ENCODE measurements around the gene MLXIP. TPM values are rescaled to one million over a fixed set of nuclear protein-coding genes. Genes with fewer than 3 reads are reported as not detected.
"Not testable (repeated sequence)": the region's sequence is repeated elsewhere in the genome, so short reads cannot be mapped to it uniquely, and the experiment has no call there.

MLXIP gene
- polyA plus RNA-seq, 1 experiment: 4.8 TPM

DNA sequence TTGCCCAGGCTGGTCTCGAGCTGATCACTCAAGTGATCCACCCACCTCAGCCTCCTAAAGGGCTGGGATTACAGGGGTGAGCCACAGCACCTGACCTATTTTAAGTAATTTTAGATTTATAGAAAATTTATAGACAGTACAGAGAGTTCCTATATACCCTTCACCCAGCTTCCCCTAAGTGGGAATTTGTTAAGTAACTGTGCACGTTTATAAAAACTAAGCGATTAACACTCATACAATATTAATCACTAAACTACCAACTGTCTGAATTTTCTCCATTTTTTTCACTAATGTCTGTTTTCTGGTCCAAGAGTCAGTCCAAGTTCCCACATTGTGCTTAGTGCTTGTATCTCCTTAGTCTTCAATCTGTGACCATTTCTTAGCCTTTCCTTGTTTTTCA is 89.9 kb downstream of the MLXIP start:
- DNase-seq (ENCODE audit: low read depth): no peak
- no peaks in the 10 kb centered on the region for H3K36me3 ChIP-seq (ENCODE audit: control insufficient read depth, insufficient read depth, low read length)
- TF ChIP-seq, protein P1, sequence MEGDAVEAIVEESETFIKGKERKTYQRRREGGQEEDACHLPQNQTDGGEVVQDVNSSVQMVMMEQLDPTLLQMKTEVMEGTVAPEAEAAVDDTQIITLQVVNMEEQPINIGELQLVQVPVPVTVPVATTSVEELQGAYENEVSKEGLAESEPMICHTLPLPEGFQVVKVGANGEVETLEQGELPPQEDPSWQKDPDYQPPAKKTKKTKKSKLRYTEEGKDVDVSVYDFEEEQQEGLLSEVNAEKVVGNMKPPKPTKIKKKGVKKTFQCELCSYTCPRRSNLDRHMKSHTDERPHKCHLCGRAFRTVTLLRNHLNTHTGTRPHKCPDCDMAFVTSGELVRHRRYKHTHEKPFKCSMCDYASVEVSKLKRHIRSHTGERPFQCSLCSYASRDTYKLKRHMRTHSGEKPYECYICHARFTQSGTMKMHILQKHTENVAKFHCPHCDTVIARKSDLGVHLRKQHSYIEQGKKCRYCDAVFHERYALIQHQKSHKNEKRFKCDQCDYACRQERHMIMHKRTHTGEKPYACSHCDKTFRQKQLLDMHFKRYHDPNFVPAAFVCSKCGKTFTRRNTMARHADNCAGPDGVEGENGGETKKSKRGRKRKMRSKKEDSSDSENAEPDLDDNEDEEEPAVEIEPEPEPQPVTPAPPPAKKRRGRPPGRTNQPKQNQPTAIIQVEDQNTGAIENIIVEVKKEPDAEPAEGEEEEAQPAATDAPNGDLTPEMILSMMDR (IDR thresholded peaks at IDR 0.05; ENCODE audit: insufficient read depth, low read depth, low read length): no peak
- H3K4me3 ChIP-seq (ENCODE audit: low read depth, low read length): no peak overlapping the region
- CTCF ChIA-PET: no interaction called here
- H3K27me3 ChIP-seq (ENCODE audit: control insufficient read depth, insufficient read depth, low read length): peaks cover 4% of the 10 kb centered on the region
- POLR2A ChIA-PET: no interaction called here

DNA sequence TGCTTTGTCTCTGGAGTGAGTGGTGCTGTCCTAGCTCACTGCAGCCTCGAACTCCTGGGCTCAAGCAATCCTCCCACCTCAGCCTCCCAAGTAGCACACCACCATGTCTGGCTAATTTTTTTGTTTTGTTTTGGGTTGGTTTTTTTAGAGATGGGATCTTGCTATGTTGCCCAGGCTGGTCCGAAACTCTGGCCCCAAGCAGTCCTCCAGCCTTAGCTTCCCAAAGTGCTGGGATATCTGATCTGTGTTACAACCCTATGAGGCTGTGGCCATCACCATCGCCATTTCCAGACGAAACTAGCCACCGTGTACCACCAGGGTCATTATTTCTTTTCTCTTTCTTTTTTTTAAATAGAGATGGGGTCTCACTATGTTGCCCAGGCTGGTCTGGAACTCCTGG is 92.8 kb downstream of the MLXIP start:
- ChIA-PET CTCF (no interaction called here), POLR2A (no interaction called here)
- peaks cover 4% of the 10 kb centered on the region for H3K27me3 ChIP-seq (ENCODE audit: control insufficient read depth, insufficient read depth, low read length)
- TF ChIP-seq, protein P1 (IDR thresholded peaks at IDR 0.05; ENCODE audit: insufficient read depth, low read depth, low read length): no peak
- DNase-seq (ENCODE audit: low read depth): no peak
- H3K36me3 ChIP-seq (ENCODE audit: control insufficient read depth, insufficient read depth, low read length): no peaks in the 10 kb centered on the region
- H3K4me3 ChIP-seq (ENCODE audit: low read depth, low read length): no peak overlapping the region

DNA sequence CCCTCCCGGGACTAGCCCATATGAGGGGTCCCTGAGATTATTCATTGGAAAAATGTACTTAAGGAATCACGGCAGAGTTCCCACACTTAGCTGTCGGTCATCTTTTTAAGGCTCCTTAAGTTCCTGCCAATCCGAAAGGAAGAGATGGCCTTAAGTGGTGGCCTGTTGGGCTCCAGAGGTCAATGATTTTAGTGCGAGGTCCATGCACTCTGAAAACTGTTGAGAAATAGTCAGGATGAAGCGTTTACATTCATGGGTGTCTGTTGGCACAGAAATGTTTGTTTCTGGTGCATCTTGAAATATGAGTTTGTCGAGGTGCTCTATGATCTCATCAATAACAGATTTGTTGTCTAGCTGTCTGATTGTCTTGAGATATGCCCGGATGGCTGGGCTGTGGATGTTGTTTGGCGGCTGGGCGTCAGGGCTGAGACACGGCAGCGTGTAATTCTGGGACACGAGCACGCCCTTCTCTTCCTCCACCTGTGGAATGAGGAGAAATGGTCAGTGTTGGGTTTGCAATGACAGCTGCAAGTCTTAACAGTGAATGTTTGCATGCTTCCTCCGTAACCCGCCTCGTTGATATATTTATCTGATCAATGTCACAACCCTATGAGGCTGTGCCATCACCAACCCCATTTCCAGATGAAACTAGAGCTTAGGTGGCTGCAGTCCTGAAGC is 93.8 kb downstream of the MLXIP start:
- no peak overlapping the region for H3K4me3 ChIP-seq (ENCODE audit: low read depth, low read length)
- ChIA-PET POLR2A (no interaction called here), CTCF (no interaction called here)
- H3K27me3 ChIP-seq (ENCODE audit: control insufficient read depth, insufficient read depth, low read length): peaks cover 4% of the 10 kb centered on the region
- no peak for DNase-seq (ENCODE audit: low read depth)
- TF ChIP-seq, protein P1 (IDR thresholded peaks at IDR 0.05; ENCODE audit: insufficient read depth, low read depth, low read length): no peak
- no peaks in the 10 kb centered on the region for H3K36me3 ChIP-seq (ENCODE audit: control insufficient read depth, insufficient read depth, low read length)

DNA sequence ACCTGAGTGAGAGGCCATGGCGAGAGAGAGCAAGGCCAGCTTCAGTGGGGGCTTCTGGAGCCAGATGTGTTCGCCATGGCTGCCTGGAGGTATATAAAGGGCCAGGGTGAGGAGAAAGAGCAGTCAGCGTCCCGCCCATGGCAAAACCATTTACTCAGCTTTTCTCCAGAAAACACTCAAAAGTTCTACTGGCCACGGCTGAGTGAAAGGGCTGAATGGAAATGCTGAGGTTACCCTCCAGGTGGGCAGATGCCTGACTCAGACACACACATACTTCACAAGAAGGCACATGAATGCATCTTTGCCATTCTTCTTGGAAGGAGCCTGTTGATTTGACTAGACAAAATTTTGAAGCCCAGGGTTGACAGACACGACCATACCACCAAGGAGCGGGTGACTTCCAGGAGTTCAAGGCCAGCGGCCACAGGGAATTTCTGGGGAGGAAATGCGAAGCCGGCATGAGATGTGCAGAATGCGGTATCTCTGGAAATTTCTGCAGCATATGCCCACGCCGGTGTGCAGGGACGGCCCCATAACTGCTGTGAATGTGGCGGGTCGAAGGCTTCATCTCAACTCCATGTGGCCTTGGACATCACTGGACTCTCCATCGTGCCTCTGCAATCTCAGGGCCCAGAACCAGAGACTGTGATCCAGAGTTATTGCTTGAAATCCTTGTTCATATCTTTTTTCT is 95.7 kb downstream of the MLXIP start, which contains the start of gene IL31:
Gene IL31 (minus strand): TSS at position 67 of the 691 bp plus-strand sequence. CDS start 49 bp downstream, at position 18.
- Histone ChIP-seq H3K27me3 (ENCODE audit: control insufficient read depth, insufficient read depth, low read length) (peaks cover 4% of the 10 kb centered on the region), H3K4me3 (ENCODE audit: low read depth, low read length) (no peak within 1 kb of the TSS), H3K36me3 (ENCODE audit: control insufficient read depth, insufficient read depth, low read length) (no peaks in the 10 kb centered on the region)
- TF ChIP-seq, protein P1 (IDR thresholded peaks at IDR 0.05; ENCODE audit: insufficient read depth, low read depth, low read length): no peak
- CTCF ChIA-PET: interaction anchor here (1.9 kb wide), 1 partner anchor 17 kb away, joined by 4 read pairs; no protein-coding TSS in a partner anchor
- no peak for DNase-seq (ENCODE audit: low read depth)
- POLR2A ChIA-PET: no interaction called here

DNA sequence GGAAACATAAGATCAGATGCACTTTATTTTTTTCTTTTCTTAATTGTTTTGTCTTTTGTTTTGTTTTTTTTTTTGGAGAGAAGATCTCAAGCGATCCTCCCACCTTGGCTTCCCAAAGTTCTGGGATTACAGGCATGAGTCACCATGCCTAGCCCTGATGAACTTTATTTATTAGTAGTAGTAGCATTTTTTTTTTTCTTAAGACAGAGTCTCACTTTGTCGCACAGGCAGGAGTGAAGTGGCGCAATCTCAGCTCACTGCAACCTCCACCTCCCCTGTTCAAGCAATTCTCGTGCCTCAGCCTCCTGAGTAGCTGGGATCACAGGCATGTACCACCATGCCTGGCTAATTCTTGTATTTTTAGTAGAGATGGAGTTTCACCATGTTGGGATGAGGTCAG is 97.9 kb downstream of the MLXIP start:
- CTCF ChIA-PET: interaction anchor here (0.7 kb wide), 1 partner anchor 13 kb away, joined by 3 read pairs; no protein-coding TSS in a partner anchor
- not testable (repeated sequence) for DNase-seq (ENCODE audit: low read depth)

More for the DNA sequence above, 97.9 kb downstream of the MLXIP start:
- H3K27me3 ChIP-seq (ENCODE audit: control insufficient read depth, insufficient read depth, low read length); POLR2A ChIA-PET; H3K4me3 ChIP-seq (ENCODE audit: low read depth, low read length); H3K36me3 ChIP-seq (ENCODE audit: control insufficient read depth, insufficient read depth, low read length): not testable (repeated sequence)
